Ectodermal cell (in vitro differentiated cells): ENCODE measurements around the gene HOXD3.

Source experiments
- H3K27ac ChIP-seq: 2 replicates; pipeline ENCODE4 v1.7.0; 2013; ENCODE audit warnings: mild to moderate bottlenecking, low read depth, low read length; ENCODE audit not compliant: insufficient read depth, poor library complexity, severe bottlenecking
- H3K27me3 ChIP-seq: 2 replicates; pipeline ENCODE4 v1.7.0; 2013; ENCODE audit warnings: mild to moderate bottlenecking, low read length; ENCODE audit not compliant: insufficient read depth, control insufficient read depth, poor library complexity, severe bottlenecking
- H3K36me3 ChIP-seq: one replicate; pipeline ENCODE4 v1.7.0; 2013; ENCODE audit warnings: low read length; ENCODE audit not compliant: control insufficient read depth, insufficient read depth
- H3K4me1 ChIP-seq: one replicate; pipeline ENCODE4 v1.7.0; 2013; ENCODE audit warnings: low read length; ENCODE audit not compliant: control insufficient read depth, insufficient read depth
- H3K4me3 ChIP-seq: 2 replicates; pipeline ENCODE4 v1.7.0; 2013; ENCODE audit warnings: low read depth, low read length, control low read depth; ENCODE audit not compliant: insufficient read depth
- H3K9me3 ChIP-seq: 2 replicates; pipeline ENCODE4 v1.7.0; 2013; ENCODE audit warnings: mild to moderate bottlenecking, low read length, moderate library complexity; ENCODE audit not compliant: control insufficient read depth
- WGBS, 2 experiments: methylation state at CpG; one replicate each; pipeline ENCODE4 v1.1.7; 2013; ENCODE audit warnings: missing lambda C conversion rate in 2 of 2; 5-methylcytosine and 5-hydroxymethylcytosine counted together

HOXD3 gene

DNA sequence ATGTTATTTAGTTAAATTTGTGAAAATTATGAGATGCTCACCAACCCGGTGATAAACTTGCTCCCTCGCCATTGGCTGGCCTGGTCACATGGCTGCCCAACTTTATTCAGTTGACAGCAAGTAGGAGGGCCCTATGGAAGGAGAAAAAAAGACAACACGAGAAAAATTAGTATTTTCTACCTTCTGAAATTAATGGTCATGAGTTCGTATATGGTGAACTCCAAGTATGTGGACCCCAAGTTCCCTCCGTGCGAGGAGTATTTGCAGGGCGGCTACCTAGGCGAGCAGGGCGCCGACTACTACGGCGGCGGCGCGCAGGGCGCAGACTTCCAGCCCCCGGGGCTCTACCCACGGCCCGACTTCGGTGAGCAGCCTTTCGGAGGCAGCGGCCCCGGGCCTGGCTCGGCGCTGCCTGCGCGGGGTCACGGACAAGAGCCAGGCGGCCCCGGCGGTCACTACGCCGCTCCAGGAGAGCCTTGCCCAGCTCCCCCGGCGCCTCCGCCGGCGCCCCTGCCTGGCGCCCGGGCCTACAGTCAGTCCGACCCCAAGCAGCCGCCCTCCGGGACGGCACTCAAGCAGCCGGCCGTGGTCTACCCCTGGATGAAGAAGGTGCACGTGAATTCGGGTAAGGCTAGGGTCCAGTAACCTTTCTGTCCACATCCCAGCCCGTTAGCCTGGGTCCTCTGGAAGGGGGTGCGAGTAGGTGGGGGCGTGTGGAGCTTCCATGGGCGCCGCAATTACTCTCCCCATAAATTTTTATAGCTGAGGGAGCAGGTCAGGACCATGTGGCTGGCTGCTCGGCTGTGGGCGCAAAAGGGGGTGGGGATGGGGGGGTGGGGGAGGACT, 5.4 kb upstream of the HOXD3 start, which contains the start of gene HOXD4:
HOXD4 (plus strand) TSS at position 109 of the 846 bp plus-strand sequence; CDS start at position 193, 84 bp downstream.
- no peaks in the 10 kb centered on the region for H3K36me3 ChIP-seq
- 4% methylated on average over 54 to 55 of the region's 55 CpGs for WGBS, 2 experiments
- H3K27me3 ChIP-seq: peaks cover 100% of the 10 kb centered on the region
- H3K4me3 ChIP-seq: no peak within 1 kb of the TSS
- H3K9me3 ChIP-seq: no peaks in the 10 kb centered on the region
- H3K27ac ChIP-seq: no peak within 1 kb of the TSS
- H3K4me1 ChIP-seq: no peaks in the 10 kb centered on the region

DNA sequence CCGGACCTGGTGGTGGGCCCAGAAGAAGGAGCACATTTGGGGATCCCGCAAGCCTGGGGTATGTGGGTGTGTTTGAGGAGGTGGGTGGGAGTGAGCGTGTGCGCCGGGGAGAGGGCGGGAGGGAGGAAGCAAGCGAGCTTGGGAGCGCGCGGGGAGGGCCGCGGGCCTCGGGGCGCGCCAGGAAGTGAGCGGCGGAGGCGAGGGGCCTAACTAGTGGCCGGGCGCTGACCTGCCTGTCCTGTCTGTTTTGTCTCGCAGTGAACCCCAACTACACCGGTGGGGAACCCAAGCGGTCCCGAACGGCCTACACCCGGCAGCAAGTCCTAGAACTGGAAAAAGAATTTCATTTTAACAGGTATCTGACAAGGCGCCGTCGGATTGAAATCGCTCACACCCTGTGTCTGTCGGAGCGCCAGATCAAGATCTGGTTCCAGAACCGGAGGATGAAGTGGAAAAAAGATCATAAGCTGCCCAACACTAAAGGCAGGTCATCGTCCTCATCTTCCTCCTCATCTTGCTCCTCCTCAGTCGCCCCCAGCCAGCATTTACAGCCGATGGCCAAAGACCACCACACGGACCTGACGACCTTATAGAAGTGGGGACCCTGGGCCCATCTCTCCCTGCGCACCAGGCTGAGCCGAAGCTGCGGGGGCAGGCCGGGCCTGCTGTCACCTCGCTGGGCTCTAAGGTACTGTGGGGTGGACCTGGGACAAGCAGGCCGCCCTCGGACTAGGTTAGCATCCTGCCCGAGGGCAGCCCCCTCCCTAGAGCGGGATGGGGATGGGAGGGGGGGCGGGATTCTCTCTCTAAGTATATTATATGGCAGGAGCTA, 4.5 kb upstream of the HOXD3 start:
- Histone ChIP-seq H3K4me1 (no peaks in the 10 kb centered on the region), H3K9me3 (no peaks in the 10 kb centered on the region), H3K27ac (no peak overlapping the region), H3K36me3 (no peaks in the 10 kb centered on the region), H3K4me3 (no peak overlapping the region), H3K27me3 (peaks cover 100% of the 10 kb centered on the region)
- 5 to 6% methylated on average over 47 to 48 of the region's 48 CpGs for WGBS, 2 experiments

DNA sequence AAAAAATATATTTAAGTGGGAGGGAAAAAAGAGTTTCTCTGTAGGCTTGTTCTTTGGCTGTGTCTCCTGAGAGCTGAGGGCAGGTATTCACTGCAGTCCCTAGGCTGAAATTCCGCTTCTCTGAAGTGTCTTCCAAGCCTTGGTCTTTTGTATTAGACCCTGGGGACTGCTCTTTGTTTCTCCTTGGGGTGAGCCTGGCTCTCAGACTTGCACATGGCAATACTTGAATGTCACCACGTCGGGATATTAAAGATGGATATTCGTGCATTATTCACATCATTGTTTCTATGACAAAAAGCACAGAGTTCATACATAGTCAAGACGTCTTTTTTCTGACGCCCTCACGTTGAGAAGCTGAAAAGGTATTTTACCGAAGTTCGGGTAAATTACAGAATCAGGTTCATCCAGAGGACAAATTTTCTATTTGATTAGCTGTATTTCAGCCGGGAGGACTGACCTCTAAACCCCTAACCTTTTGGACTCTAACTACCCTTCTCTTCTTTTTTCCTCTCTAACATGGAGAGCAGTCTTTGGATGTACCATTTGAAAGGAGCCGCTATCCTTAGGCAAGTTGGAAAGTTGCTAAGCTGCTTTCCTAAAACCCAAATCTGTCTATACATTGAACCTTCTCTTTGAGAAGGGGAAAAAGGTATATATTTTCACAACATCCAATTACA, 2.4 kb upstream of the HOXD3 start:
- Histone ChIP-seq H3K4me1 (no peaks in the 10 kb centered on the region), H3K9me3 (no peaks in the 10 kb centered on the region), H3K27me3 (peaks cover 100% of the 10 kb centered on the region), H3K4me3 (no peak overlapping the region), H3K36me3 (no peaks in the 10 kb centered on the region), H3K27ac (no peak overlapping the region)
- 4 to 11% methylated on average over 10 to 11 of the region's 11 CpGs for WGBS, 2 experiments

DNA sequence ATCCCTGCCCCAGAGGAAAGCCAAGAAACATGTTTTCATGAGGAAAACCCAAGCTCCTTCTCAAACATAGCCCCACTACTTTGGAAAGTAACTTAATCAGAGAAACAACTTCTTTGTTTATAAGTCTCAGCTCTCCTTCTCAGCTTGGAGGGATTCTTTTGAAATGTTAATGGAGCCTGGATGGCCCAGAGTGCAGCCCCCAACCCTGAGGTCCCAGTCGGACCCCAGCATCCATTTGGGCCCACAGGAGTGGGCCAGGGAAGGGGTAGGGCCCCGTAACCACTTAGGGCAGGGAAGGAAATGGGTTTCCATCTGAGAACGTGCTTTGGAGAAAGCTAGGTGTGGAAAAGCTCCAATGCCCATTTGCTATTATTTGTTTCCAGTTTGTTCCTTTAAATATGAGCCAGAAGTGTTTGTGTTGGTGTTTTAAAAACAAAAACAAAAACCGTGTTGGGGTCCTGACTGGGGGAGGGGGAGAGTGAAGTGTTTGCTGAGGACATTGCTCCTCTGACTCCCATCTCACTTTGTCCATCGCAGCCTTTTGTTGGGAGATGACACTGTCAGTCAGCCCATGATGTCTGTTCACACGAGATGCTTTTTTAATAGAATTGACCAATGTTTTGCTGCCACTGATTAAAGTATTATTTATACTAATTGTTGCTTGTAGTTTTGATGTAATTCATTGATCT, 1.6 kb upstream of the HOXD3 start:
- H3K4me1 ChIP-seq: no peaks in the 10 kb centered on the region
- no peaks in the 10 kb centered on the region for H3K9me3 ChIP-seq
- H3K4me3 ChIP-seq: no peak overlapping the region
- no peaks in the 10 kb centered on the region for H3K36me3 ChIP-seq
- no peak overlapping the region for H3K27ac ChIP-seq
- peaks cover 100% of the 10 kb centered on the region for H3K27me3 ChIP-seq
- 0 to 3% methylated on average over 6 of the region's 6 CpGs for WGBS, 2 experiments

GRCh38 chr2:176156301-176156806, 753 bp upstream of the HOXD3 start:
- H3K27ac ChIP-seq: no peak overlapping the region
- H3K4me3 ChIP-seq: no peak overlapping the region
- peaks cover 100% of the 10 kb centered on the region for H3K27me3 ChIP-seq
- no peaks in the 10 kb centered on the region for H3K9me3 ChIP-seq
- WGBS, 2 experiments: 12 to 14% methylated on average over 8 of the region's 8 CpGs
- no peaks in the 10 kb centered on the region for H3K4me1 ChIP-seq
- H3K36me3 ChIP-seq: no peaks in the 10 kb centered on the region

GRCh38 chr2:176157499-176158185, 535 bp downstream of the HOXD3 start:
- 3% methylated on average over 42 to 43 of the region's 43 CpGs for WGBS, 2 experiments
- Histone ChIP-seq H3K36me3 (no peaks in the 10 kb centered on the region), H3K27ac (no peak overlapping the region), H3K27me3 (peaks cover 100% of the 10 kb centered on the region), H3K9me3 (no peaks in the 10 kb centered on the region), H3K4me3 (no peak overlapping the region), H3K4me1 (no peaks in the 10 kb centered on the region)

- Histone ChIP-seq H3K9me3 (no peaks in the 10 kb centered on the region), H3K4me1 (no peaks in the 10 kb centered on the region), H3K27ac (no peak overlapping the region), H3K27me3 (peaks cover 100% of the 10 kb centered on the region), H3K4me3 (no peak overlapping the region), H3K36me3 (no peaks in the 10 kb centered on the region)
- 3 to 4% methylated on average over 19 to 22 of the region's 22 CpGs for WGBS, 2 experiments
These were observed 1.1 kb downstream of the HOXD3 start for GRCh38 chr2:176158186-176158591.

DNA sequence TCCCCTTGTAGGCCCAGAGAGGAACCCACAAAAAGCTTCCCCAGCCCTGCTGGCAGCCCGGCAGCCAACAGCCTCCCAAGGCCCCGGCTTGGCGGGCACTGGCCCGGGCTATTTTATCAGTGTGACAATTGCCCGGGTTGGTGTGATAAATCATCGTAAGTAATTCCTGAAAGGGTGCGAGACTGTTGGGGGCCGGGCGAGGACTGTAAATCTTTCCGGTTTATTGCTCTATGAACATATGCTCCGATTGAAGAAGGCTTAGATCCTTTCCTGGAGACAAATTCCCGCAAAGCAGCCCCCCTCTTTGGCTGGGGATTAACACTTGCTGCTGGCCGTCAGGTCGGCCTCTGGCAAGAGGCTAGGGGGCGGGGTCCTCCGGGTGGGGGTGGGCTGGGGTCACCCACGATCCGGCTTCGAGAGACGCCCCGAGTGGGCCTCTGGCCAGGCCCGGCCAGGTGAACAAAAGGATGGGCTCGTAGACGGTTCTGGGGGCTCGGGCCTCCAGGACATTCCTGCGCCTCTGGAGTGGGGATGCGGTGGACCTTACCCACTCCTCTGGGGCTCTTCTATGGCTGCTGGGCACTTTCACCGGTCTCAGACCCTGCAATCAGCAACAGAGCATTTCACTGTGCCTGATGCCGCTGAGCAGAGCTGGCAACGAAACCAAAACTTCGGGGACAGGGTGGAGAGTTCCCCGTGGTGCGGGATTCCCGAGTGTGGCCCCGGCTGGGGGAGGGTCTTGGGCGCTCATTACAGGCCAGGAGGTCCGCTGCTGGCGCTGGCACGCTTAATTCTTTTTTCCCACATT, 2.0 kb downstream of the HOXD3 start:
- Histone ChIP-seq H3K36me3 (no peaks in the 10 kb centered on the region), H3K9me3 (no peaks in the 10 kb centered on the region), H3K27ac (no peak overlapping the region), H3K4me3 (no peak overlapping the region), H3K27me3 (peaks cover 100% of the 10 kb centered on the region), H3K4me1 (no peaks in the 10 kb centered on the region)
- WGBS, 2 experiments: 6 to 7% methylated on average over 39 of the region's 39 CpGs
